BLaER1 (cell line): Measurements from ENCODE around the gene SP140L.
"Not testable (repeated sequence)": the region's sequence is repeated elsewhere in the genome, so short reads cannot be mapped to it uniquely, and the experiment has no call there.

Experiments
- H3K27ac ChIP-seq: shearing (Covaris generic); formaldehyde crosslinking; 2 replicates; pipeline ENCODE4 v1.8.1; 2022
- H3K27me3 ChIP-seq: shearing (Covaris generic); formaldehyde crosslinking; 2 replicates; pipeline ENCODE4 v1.8.1; 2022
- H3K36me3 ChIP-seq: shearing (Covaris generic); formaldehyde crosslinking; 2 replicates; pipeline ENCODE4 v1.8.1; 2022
- H3K4me1 ChIP-seq: shearing (Covaris generic); formaldehyde crosslinking; 2 replicates; pipeline ENCODE4 v1.8.1; 2022
- H3K4me2 ChIP-seq: shearing (Covaris generic); formaldehyde crosslinking; 2 replicates; pipeline ENCODE4 v1.8.1; 2022
- H3K4me3 ChIP-seq: shearing (Covaris generic); formaldehyde crosslinking; 2 replicates; pipeline ENCODE4 v1.8.1; 2022
- H3K9ac ChIP-seq: shearing (Covaris generic); formaldehyde crosslinking; 2 replicates; pipeline ENCODE4 v1.8.1; 2022
- H3K9me3 ChIP-seq: shearing (Covaris generic); formaldehyde crosslinking; 2 replicates; pipeline ENCODE4 v1.8.1; 2022
- H4K20me1 ChIP-seq: shearing (Covaris generic); formaldehyde crosslinking; 2 replicates; pipeline ENCODE4 v1.8.1; 2022
- Cebpa-rat ChIP-seq: shearing (Covaris generic); IDR thresholded peaks from 2 replicates; pipeline ENCODE4 v1.8.1; 2022

SP140L gene

GRCh38 chr2:230335461-230335863 lies 8.5 kb downstream of the SP140L start:
- H3K36me3 ChIP-seq = peaks cover 32% of the 10 kb centered on the region
- H3K4me1 ChIP-seq = no peaks in the 10 kb centered on the region
- no peak overlapping the region for H3K27ac ChIP-seq
- no peak for TF ChIP-seq Cebpa-rat
- H3K4me3 ChIP-seq = no peak overlapping the region
- H3K9ac ChIP-seq = no peak overlapping the region
- no peaks in the 10 kb centered on the region for H4K20me1 ChIP-seq
- no peaks in the 10 kb centered on the region for H3K27me3 ChIP-seq
- no peak overlapping the region for H3K4me2 ChIP-seq
- peaks cover 15% of the 10 kb centered on the region for H3K9me3 ChIP-seq

- Histone ChIP-seq H3K4me2 (no peak overlapping the region), H3K9me3 (peaks cover 15% of the 10 kb centered on the region), H3K27me3 (no peaks in the 10 kb centered on the region), H3K27ac (no peak overlapping the region), H4K20me1 (no peaks in the 10 kb centered on the region), H3K9ac (no peak overlapping the region), H3K36me3 (peaks cover 32% of the 10 kb centered on the region), H3K4me3 (no peak overlapping the region), H3K4me1 (no peaks in the 10 kb centered on the region)
- TF ChIP-seq Cebpa-rat = no peak
Observed at GRCh38 chr2:230335864-230336506, 9.0 kb downstream of the SP140L start.

- not testable (repeated sequence) for H3K9ac ChIP-seq, H3K4me2 ChIP-seq, H3K4me3 ChIP-seq
Observed at GRCh38 chr2:230341936-230342528, 15.0 kb downstream of the SP140L start.

GRCh38 chr2:230343041-230343624 lies 16.1 kb downstream of the SP140L start:
- H3K27ac ChIP-seq, H4K20me1 ChIP-seq, H3K4me2 ChIP-seq, H3K27me3 ChIP-seq, H3K9ac ChIP-seq, H3K4me1 ChIP-seq, H3K4me3 ChIP-seq: not testable (repeated sequence)
- peaks cover 37% of the 10 kb centered on the region for H3K36me3 ChIP-seq
- H3K9me3 ChIP-seq = peaks cover 59% of the 10 kb centered on the region

More at GRCh38 chr2:230341936-230342528, 15.0 kb downstream of the SP140L start:
- H3K27ac ChIP-seq, H3K4me1 ChIP-seq, H3K27me3 ChIP-seq, H4K20me1 ChIP-seq: not testable (repeated sequence)
- Histone ChIP-seq H3K36me3 (peaks cover 27% of the 10 kb centered on the region), H3K9me3 (peaks cover 49% of the 10 kb centered on the region)

- H3K4me1 ChIP-seq = no peaks in the 10 kb centered on the region
- H3K9me3 ChIP-seq = peaks cover 59% of the 10 kb centered on the region
- no peak overlapping the region for H3K4me2 ChIP-seq
- H3K9ac ChIP-seq = no peak overlapping the region
- H3K4me3 ChIP-seq = no peak overlapping the region
- TF ChIP-seq Cebpa-rat = no peak
- no peak overlapping the region for H3K27ac ChIP-seq
- H4K20me1 ChIP-seq = no peaks in the 10 kb centered on the region
- H3K27me3 ChIP-seq = no peaks in the 10 kb centered on the region
- peaks cover 37% of the 10 kb centered on the region for H3K36me3 ChIP-seq
Observed at GRCh38 chr2:230343747-230344146, 16.8 kb downstream of the SP140L start.

- H3K4me3 ChIP-seq = no peak overlapping the region
- H3K27me3 ChIP-seq = no peaks in the 10 kb centered on the region
- no peak overlapping the region for H3K9ac ChIP-seq
Observed at GRCh38 chr2:230346465-230346864, 19.5 kb downstream of the SP140L start.

GRCh38 chr2:230346921-230347533 lies 20.0 kb downstream of the SP140L start:
- Histone ChIP-seq H3K4me1 (no peaks in the 10 kb centered on the region), H3K4me2 (no peak overlapping the region), H4K20me1 (no peaks in the 10 kb centered on the region), H3K4me3 (no peak overlapping the region), H3K36me3 (peaks cover 37% of the 10 kb centered on the region), H3K27ac (no peak overlapping the region), H3K9ac (no peak overlapping the region), H3K27me3 (no peaks in the 10 kb centered on the region), H3K9me3 (peaks cover 56% of the 10 kb centered on the region)
- TF ChIP-seq Cebpa-rat = no peak

More at GRCh38 chr2:230346465-230346864, 19.5 kb downstream of the SP140L start:
- TF ChIP-seq Cebpa-rat = no peak
- Histone ChIP-seq H3K4me1 (no peaks in the 10 kb centered on the region), H3K27ac (no peak overlapping the region), H3K4me2 (no peak overlapping the region), H3K9me3 (peaks cover 59% of the 10 kb centered on the region), H4K20me1 (no peaks in the 10 kb centered on the region), H3K36me3 (peaks cover 37% of the 10 kb centered on the region)

- Histone ChIP-seq H3K4me1 (no peaks in the 10 kb centered on the region), H3K4me2 (peak overlapping the region; percentile 21; the same call in 1 of the 2 replicates), H3K27me3 (no peaks in the 10 kb centered on the region), H3K36me3 (peaks cover 36% of the 10 kb centered on the region), H4K20me1 (no peaks in the 10 kb centered on the region), H3K9me3 (peaks cover 51% of the 10 kb centered on the region), H3K27ac (no peak overlapping the region), H3K9ac (no peak overlapping the region), H3K4me3 (no peak overlapping the region)
- no peak for TF ChIP-seq Cebpa-rat
Observed at GRCh38 chr2:230347659-230348305, 20.8 kb downstream of the SP140L start.

- no peaks in the 10 kb centered on the region for H3K4me1 ChIP-seq
- TF ChIP-seq Cebpa-rat = no peak
- no peak overlapping the region for H3K9ac ChIP-seq
- H4K20me1 ChIP-seq = no peaks in the 10 kb centered on the region
- peaks cover 26% of the 10 kb centered on the region for H3K36me3 ChIP-seq
- H3K9me3 ChIP-seq = peaks cover 41% of the 10 kb centered on the region
- no peak overlapping the region for H3K4me3 ChIP-seq
- H3K27ac ChIP-seq = no peak overlapping the region
- no peaks in the 10 kb centered on the region for H3K27me3 ChIP-seq
- H3K4me2 ChIP-seq = no peak overlapping the region
Observed at GRCh38 chr2:230348787-230349186, 21.8 kb downstream of the SP140L start.

GRCh38 chr2:230356084-230356483 lies 29.1 kb downstream of the SP140L start:
- Histone ChIP-seq H3K27me3 (no peaks in the 10 kb centered on the region), H3K9ac (no peak overlapping the region), H4K20me1 (no peaks in the 10 kb centered on the region), H3K27ac (no peak overlapping the region), H3K4me1 (no peaks in the 10 kb centered on the region), H3K4me3 (no peak overlapping the region), H3K4me2 (no peak overlapping the region), H3K36me3 (peaks cover 28% of the 10 kb centered on the region), H3K9me3 (peaks cover 11% of the 10 kb centered on the region; the same call in 1 of the 2 replicates)
- no peak for TF ChIP-seq Cebpa-rat
